Ishikawa (cell line): ENCODE data around the gene KIN.

Experiments
- CEBPB ChIP-seq: IDR thresholded peaks from 2 replicates; pipeline ENCODE4 v1.6.1; 2012
- CREB1 ChIP-seq: IDR thresholded peaks from 2 replicates; pipeline ENCODE4 v1.6.1; 2012; ENCODE audit warnings: low read depth
- EGR1 ChIP-seq: IDR thresholded peaks from 2 replicates; pipeline ENCODE4 v1.6.1; 2012
- EP300 ChIP-seq: IDR thresholded peaks from 2 replicates; pipeline ENCODE4 v1.6.1; 2012; ENCODE audit warnings: borderline replicate concordance
- MAX ChIP-seq: IDR thresholded peaks from 2 replicates; pipeline ENCODE4 v1.6.1; 2012
- NFIC ChIP-seq: IDR thresholded peaks from 2 replicates; pipeline ENCODE4 v1.6.1; 2012
- RAD21 ChIP-seq: IDR thresholded peaks from 2 replicates; pipeline ENCODE4 v1.6.1; 2012; ENCODE audit warnings: low read depth
- REST ChIP-seq: IDR thresholded peaks from 2 replicates; pipeline ENCODE4 v1.6.1; 2012; ENCODE audit warnings: low read depth, mild to moderate bottlenecking
- TAF1 ChIP-seq: IDR thresholded peaks from 2 replicates; pipeline ENCODE4 v1.6.1; 2012; ENCODE audit warnings: low read depth, mild to moderate bottlenecking
- TCF12 ChIP-seq: IDR thresholded peaks from 2 replicates; pipeline ENCODE4 v1.6.1; 2012; ENCODE audit warnings: low read depth
- TEAD4 ChIP-seq: IDR thresholded peaks from 2 replicates; pipeline ENCODE4 v1.6.1; 2012
- USF1 ChIP-seq: IDR thresholded peaks from 2 replicates; pipeline ENCODE4 v1.6.1; 2012
- YY1 ChIP-seq: IDR thresholded peaks from 2 replicates; pipeline ENCODE4 v1.6.1; 2012; ENCODE audit warnings: low read depth
- ZBTB7A ChIP-seq: IDR thresholded peaks from 2 replicates; pipeline ENCODE4 v1.6.1; 2012; ENCODE audit warnings: low read depth

- TF ChIP-seq MAX (no peak), TAF1 (no peak), NFIC (no peak), CEBPB (no peak), TEAD4 (no peak), REST (no peak), EP300 (no peak), RAD21 (no peak), ZBTB7A (no peak), CREB1 (no peak), YY1 (no peak), EGR1 (no peak), USF1 (no peak), TCF12 (no peak)
Measured at GRCh38 chr10:7811000-7811399, 23.2 kb upstream of the KIN start.
